Aorta (tissue), 5 donors: ENCODE results near the gene NDUFB10. TPM values are rescaled to one million over a fixed set of nuclear protein-coding genes. Genes with fewer than 3 reads are reported as not detected.

Experiments
- ATAC-seq: fragments of 200-7000 bp; cut with Tn5 transposase; one replicate; pipeline ENCODE4 v1.9.1; 2022; ENCODE audit warnings: moderate library complexity; ENCODE audit not compliant: low FRiP score
- DNase-seq, 2 donors: peaks; one replicate each; pipeline ENCODE4 v3.0.0-alpha.2; 2020
- H3K27ac ChIP-seq, 2 donors: one replicate each; pipeline ENCODE4 v1.5.1; 2013; ENCODE audit warnings: low read length in 2 of 2, mild to moderate bottlenecking in 2 of 2, moderate library complexity in 2 of 2, control low read depth in 1 of 2, inconsistent platforms in 1 of 2, low read depth in 1 of 2
- H3K27me3 ChIP-seq, 2 donors: one replicate each; pipeline ENCODE4 v1.6.1; 2013; ENCODE audit warnings: control low read depth in 1 of 2, low read length in 1 of 2, mild to moderate bottlenecking in 1 of 2, moderate library complexity in 1 of 2; ENCODE audit not compliant: insufficient read depth in 2 of 2, control insufficient read depth in 1 of 2
- H3K36me3 ChIP-seq, 2 donors: one replicate each; pipeline ENCODE4 v1.6.1; 2013; ENCODE audit warnings: control low read depth in 1 of 2, low read length in 1 of 2, mild to moderate bottlenecking in 1 of 2; ENCODE audit not compliant: insufficient read depth in 2 of 2, control insufficient read depth in 1 of 2
- H3K4me1 ChIP-seq, 2 donors: one replicate each; pipeline ENCODE4 v1.6.1; 2013; ENCODE audit warnings: low read length in 2 of 2, control low read depth in 1 of 2, mild to moderate bottlenecking in 1 of 2, moderate library complexity in 1 of 2; ENCODE audit not compliant: insufficient read depth in 2 of 2, control insufficient read depth in 1 of 2
- H3K4me3 ChIP-seq, 2 donors: one replicate each; pipeline ENCODE4 v1.5.1; 2013; ENCODE audit warnings: low read length in 2 of 2, control low read depth in 1 of 2, mild to moderate bottlenecking in 1 of 2
- H3K9me3 ChIP-seq: one replicate; pipeline ENCODE4 v1.6.1; 2013; ENCODE audit warnings: mild to moderate bottlenecking, low read length; ENCODE audit not compliant: control insufficient read depth
- WGBS, 2 donors: extraction: QIAGEN DNeasy Blood & Tissue Kit; methylation state at CpG; one replicate each; pipeline ENCODE4 v1.1.7; 2013; 5-methylcytosine and 5-hydroxymethylcytosine counted together
- intact Hi-C, 2 donors: fragments of 100-400 bp; cut with DNase I; formaldehyde crosslinking; loops; one replicate each; pipeline versions ENCODE4 v1.14.2 to v1.15.0; 2022
- polyA plus RNA-seq, 2 donors: library from polyadenylated mRNA; stranded (reverse); fragments of 200-250 nt; gene quantifications; one replicate each; pipeline ENCODE4 v1.2.3, GENCODE V29; 2013
- total RNA-seq, 2 donors: library from RNA; stranded (reverse); fragmentation: NEBNext Ultra II Directional; extraction: Animal tissue kit (Norgen Biotek cat#: 25700); gene quantifications; one replicate each; pipeline ENCODE4 v1.2.1, GENCODE V29; 2021
- donor health status: healthy with polysubstance abuse.
- donor health status: Bipolar disorder and iron deficiency.
- donor health status: DM: no; HTN: no; CAD: no.
- donor health status: DM: no; HTN: no; CAD: no.
- donor health status: DM: yes; HTN: yes; CAD: no.

Gene NDUFB10
- total and polyA plus RNA-seq, 4 donors: 80.5 to 268 (median 133) TPM

DNA sequence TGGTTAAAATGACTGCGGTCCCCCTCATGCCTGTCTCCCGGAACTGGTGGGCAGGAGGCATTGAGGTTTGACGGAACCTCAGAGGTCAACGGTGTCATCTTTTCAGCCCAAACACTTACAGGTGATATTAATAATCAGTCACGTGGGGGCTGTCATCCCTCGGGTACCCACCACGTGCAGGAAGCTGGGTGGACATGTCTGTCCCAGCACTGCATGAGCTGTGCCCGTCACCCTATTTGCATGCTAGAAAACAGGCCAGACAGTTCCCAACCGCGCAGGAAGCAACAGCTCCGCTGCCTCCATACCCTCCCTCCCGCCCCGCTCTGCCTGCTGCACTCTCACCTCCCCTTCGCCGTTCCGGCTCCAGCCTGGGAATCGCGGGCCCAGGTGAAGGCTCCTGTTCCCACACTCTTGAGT is 31.8 kb downstream of the NDUFB10 start:
- Histone ChIP-seq H3K27ac (no peak overlapping the region), H3K9me3 (no peaks in the 10 kb centered on the region), H3K27me3 (no peaks in the 10 kb centered on the region), H3K4me3 (no peak overlapping the region), H3K36me3 (no peaks in the 10 kb centered on the region), H3K4me1 (no peaks in the 10 kb centered on the region)
- DNase-seq (no peak), ATAC-seq (no peak)
- 6 to 11% methylated on average over 17 to 18 of the region's 18 CpGs for whole genome bisulfite sequencing, 2 donors
- intact Hi-C loops: no loop called here

DNA sequence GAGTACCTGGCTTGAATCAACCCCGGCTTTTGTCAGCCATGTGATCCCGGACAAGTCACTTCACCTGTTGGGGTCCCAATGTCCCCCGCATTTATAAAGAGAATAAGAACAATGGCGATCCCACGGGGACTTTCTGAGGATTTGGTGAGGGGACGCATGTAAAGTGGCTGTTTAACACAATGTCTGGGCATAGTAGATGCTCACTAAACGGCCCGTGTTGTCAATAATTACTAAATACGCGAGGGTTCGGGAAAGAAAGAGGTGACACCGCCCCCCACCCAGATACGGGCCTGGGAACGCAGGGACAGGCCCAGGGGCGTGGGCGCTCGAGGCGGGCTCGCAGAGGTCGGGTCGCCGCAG is 32.2 kb downstream of the NDUFB10 start:
- ATAC-seq: no peak
- H3K36me3 ChIP-seq: no peaks in the 10 kb centered on the region
- H3K9me3 ChIP-seq: no peaks in the 10 kb centered on the region
- DNase-seq: no peak
- no peaks in the 10 kb centered on the region for H3K4me1 ChIP-seq
- no peak overlapping the region for H3K4me3 ChIP-seq
- intact Hi-C loops: no loop called here
- no peaks in the 10 kb centered on the region for H3K27me3 ChIP-seq
- H3K27ac ChIP-seq: no peak overlapping the region
- 12 to 16% methylated on average over 21 to 22 of the region's 22 CpGs for WGBS, 2 donors

DNA sequence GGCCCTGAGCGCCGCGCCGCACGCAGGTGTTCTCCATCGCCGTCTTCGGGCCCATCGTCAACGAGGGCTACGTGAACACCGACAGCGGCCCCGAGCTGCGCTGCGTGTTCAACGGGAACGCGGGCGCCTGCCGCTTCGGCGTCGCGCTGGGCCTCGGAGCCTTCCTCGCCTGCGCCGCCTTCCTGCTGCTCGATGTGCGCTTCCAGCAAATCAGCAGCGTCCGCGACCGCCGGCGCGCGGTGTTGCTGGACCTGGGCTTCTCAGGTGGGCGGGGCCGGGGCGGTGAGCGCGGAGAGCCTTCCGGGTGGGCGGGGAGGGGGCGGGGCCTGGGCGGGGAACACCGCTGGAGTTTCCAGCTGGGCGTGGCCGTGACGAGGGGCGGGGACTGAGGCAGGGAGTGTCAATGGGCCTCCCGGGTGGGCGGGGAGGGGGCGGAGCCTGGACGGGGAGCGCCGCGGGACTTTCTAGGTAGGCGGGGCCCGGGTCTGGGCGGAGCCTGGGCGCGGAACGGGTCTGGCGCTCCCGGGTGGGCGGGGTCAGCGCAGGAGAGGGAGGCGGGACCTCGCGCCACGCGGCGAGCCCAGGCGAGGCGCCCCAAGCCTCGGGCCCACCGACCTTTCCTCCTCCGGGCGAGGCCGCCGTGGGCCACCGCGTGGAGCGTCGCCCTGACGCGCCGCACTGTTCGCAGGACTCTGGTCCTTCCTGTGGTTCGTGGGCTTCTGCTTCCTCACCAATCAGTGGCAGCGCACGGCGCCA is 32.8 kb downstream of the NDUFB10 start:
- no peak overlapping the region for H3K27ac ChIP-seq
- no peaks in the 10 kb centered on the region for H3K9me3 ChIP-seq
- ATAC-seq (peak; percentile 91), DNase-seq (peak; percentile 98)
- intact Hi-C loops: no loop called here
- 3% methylated on average over 49 to 96 of the region's 96 CpGs for WGBS, 2 donors
- H3K4me3 ChIP-seq: no peak overlapping the region
- no peaks in the 10 kb centered on the region for H3K36me3 ChIP-seq
- no peaks in the 10 kb centered on the region for H3K4me1 ChIP-seq
- H3K27me3 ChIP-seq: no peaks in the 10 kb centered on the region

DNA sequence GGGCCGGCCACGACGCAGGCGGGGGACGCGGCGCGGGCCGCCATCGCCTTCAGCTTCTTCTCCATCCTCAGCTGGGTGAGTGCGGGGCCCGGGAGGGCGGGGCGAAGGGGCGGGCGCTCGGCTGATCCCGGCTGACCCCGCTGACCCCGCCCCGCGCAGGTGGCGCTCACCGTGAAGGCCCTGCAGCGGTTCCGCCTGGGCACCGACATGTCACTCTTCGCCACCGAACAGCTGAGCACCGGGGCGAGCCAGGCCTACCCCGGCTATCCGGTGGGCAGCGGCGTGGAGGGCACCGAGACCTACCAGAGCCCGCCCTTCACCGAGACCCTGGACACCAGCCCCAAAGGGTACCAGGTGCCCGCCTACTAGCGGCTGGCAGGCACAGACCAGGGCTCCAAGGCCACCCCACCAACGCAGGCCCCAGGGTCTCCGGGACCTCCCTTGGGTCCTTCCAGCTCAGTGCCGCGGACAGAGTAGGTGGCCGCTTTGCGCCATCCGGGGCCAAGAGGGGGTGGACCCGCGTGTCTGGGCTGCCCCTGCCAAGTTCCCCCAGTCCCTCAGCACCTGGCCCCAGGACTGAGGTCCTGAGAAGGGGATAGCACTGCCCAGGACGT is 33.5 kb downstream of the NDUFB10 start:
- intact Hi-C loops: no loop called here
- Histone ChIP-seq H3K27me3 (no peaks in the 10 kb centered on the region), H3K27ac (no peak overlapping the region), H3K4me1 (no peaks in the 10 kb centered on the region), H3K4me3 (no peak overlapping the region), H3K36me3 (no peaks in the 10 kb centered on the region), H3K9me3 (no peaks in the 10 kb centered on the region)
- peak; percentile 19 for ATAC-seq
- 40 to 41% methylated on average over 46 to 50 of the region's 50 CpGs for WGBS, 2 donors
- DNase-seq: no peak

- intact Hi-C loops: no loop called here
- WGBS, 2 donors: 51 to 52% methylated on average over 2 of the region's 2 CpGs
- no peaks in the 10 kb centered on the region for H3K27me3 ChIP-seq
- H3K4me3 ChIP-seq: no peak overlapping the region
- H3K4me1 ChIP-seq: no peaks in the 10 kb centered on the region
- DNase-seq (no peak), ATAC-seq (no peak)
- no peaks in the 10 kb centered on the region for H3K9me3 ChIP-seq
- H3K36me3 ChIP-seq: peaks cover 0 to 2% of the 10 kb centered on the region in 2 donors
- no peak overlapping the region for H3K27ac ChIP-seq
These were observed 34.4 kb downstream of the NDUFB10 start for GRCh38 chr16:1993731-1994131.

DNA sequence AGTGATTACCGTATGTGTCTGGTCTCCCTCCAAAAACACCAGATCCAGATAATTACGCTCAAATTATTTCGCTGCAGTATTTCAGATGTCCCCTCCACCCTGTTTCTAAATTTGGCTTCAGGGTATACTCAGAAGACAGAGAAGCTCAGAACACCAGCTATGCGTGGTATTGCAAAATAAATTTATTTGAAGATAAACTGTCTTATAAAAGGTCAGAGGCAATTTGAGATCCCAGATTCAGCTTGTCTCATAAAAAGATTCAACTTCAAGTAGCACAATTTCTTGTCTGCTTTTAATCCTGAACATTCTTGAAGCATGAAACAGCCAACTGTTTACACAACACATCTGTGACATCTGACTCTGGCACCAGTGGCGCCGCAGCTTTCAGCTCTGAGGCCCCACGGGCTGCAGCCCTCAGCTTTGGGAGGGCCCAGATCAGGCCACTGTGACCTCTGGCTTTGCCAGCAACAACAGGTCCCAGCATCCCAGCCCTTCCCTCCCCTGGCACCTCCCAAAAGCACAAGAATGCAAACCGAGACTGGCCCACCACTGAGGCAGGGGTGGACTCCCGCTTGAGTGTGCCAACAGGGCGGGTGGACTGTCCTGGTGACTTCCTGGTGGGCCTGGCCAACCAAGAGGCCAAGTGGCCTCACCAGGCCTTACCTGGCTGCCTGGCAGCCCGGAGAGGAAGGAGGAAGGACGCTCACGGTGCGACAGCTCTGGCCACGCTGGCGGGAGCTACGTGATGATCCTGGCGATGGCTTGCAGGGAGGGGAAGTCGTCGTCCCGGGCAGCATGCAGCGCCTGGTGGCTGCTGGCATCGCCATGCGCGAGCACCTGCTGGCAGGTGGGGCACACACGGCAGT is 38.4 kb downstream of the NDUFB10 start:
- 85 to 87% methylated on average over 23 to 26 of the region's 26 CpGs for WGBS, 2 donors
- Histone ChIP-seq H3K4me1 (no peaks in the 10 kb centered on the region), H3K4me3 (no peak overlapping the region), H3K9me3 (no peaks in the 10 kb centered on the region), H3K27ac (no peak overlapping the region), H3K27me3 (no peaks in the 10 kb centered on the region), H3K36me3 (peaks cover 0 to 17% of the 10 kb centered on the region in 2 donors)
- ATAC-seq (no peak), DNase-seq (no peak)
- intact Hi-C loops: no loop called here

DNA sequence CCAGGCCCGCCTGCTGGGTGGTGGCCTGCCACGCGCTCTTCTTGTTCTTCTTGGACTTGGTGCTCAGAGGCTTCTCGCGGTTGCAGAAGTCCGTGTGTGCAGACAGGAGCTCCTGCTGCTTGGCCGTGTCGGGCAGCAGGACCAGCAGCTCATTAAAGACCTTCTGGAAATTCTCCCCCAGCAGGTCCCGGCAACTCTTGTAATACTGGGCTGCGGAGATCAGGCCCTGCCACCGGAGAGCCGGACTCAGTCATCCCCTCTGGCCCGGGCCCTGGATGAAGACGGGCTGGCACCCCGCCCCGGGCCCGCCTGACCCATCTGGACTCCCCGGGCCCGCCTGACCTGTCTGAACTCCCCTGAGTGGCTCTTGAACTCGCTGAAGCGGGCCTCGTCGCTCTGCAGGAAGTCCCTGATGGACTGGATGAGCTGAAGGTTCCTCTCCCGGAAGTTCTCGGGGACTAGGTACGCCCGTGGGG is 39.1 kb downstream of the NDUFB10 start:
- Histone ChIP-seq H3K27me3 (no peaks in the 10 kb centered on the region), H3K9me3 (no peaks in the 10 kb centered on the region), H3K27ac (no peak overlapping the region), H3K4me3 (no peak overlapping the region), H3K36me3 (peaks cover 0 to 17% of the 10 kb centered on the region in 2 donors), H3K4me1 (no peaks in the 10 kb centered on the region)
- DNase-seq: no peak
- WGBS, 2 donors: 93 to 94% methylated on average over 26 to 27 of the region's 27 CpGs
- intact Hi-C loops: no loop called here
- no peak for ATAC-seq

DNA sequence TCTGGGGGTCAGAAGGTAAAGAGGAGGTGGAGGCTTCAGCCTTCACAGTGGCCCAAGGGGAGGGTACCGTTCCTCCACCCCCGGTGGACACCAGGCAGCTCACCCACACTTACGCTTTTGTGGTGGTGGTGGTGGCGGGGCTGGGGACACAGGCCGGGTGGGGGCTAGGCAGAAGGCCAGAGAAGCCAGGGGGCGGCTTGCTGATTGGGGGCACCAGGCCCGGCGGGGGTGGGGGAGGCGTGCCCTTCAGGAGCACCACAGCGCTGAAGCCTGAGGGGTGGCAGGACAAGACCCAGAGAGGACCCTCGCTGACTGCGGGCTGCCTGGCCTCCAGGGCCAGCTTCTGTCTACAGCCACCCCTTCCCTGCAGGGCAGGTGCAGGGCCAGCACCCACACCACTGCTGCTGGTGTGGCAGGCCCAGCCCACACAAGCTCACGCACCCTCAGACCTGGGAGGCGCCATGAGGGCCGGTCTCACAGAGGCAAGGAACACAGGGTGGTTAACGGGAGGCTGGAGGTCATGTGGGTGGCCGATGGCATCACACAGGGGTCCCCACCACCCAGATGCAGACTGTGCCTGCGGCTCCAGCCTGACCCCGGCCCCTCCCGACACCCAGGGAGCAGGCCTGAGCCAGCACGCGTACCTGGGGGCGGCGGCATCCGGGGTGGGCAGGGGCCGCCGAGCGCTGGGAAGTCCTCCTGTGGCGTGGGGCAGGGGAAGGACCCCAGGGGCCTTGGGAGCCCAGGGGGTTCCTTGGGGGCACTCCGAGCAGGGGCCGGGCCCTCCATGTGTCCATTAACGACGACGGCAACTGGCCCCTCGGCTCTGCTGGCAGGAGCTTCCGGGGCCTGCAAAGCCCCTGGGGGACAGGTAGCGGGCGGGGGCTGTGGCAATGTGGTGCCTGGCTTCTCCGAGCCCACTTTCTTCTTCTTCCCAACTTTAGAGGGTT is 39.8 kb downstream of the NDUFB10 start:
- no peak overlapping the region for H3K4me3 ChIP-seq
- no peaks in the 10 kb centered on the region for H3K27me3 ChIP-seq
- H3K4me1 ChIP-seq: no peaks in the 10 kb centered on the region
- H3K27ac ChIP-seq: no peak overlapping the region
- no peaks in the 10 kb centered on the region for H3K9me3 ChIP-seq
- peaks cover 0 to 17% of the 10 kb centered on the region in 2 donors for H3K36me3 ChIP-seq
- DNase-seq (no peak), ATAC-seq (no peak)
- 92 to 93% methylated on average over 35 to 39 of the region's 39 CpGs for WGBS, 2 donors
- intact Hi-C loops: no loop called here
